Fibroblast of lung (primary cell): ENCODE results near the gene DPP7. TPM values are rescaled to one million over a fixed set of nuclear protein-coding genes. Genes with fewer than 3 reads are reported as not detected.

Experiments
- DNase-seq, 2 donors: peaks; one replicate each; pipeline versions ENCODE4 v3.0.0 to v3.0.0-alpha.2; 2010; ENCODE audit warnings: low read depth in 2 of 2
- H2AFZ ChIP-seq: 2 replicates; pipeline ENCODE4 v1.5.1; 2012; ENCODE audit warnings: low read length, control low read depth, inconsistent platforms
- H3K27ac ChIP-seq: 2 replicates; pipeline ENCODE4 v1.5.1; 2011; ENCODE audit warnings: low read length, control low read depth; ENCODE audit not compliant: insufficient read depth
- H3K27me3 ChIP-seq: 2 replicates; pipeline ENCODE4 v1.5.1; 2011; ENCODE audit warnings: mild to moderate bottlenecking, low read length; ENCODE audit not compliant: control insufficient read depth, insufficient read depth
- H3K36me3 ChIP-seq: 2 replicates; pipeline ENCODE4 v1.5.1; 2011; ENCODE audit warnings: low read length; ENCODE audit not compliant: control insufficient read depth, insufficient read depth
- H3K4me1 ChIP-seq: 2 replicates; pipeline ENCODE4 v1.5.1; 2011; ENCODE audit warnings: low read length; ENCODE audit not compliant: control insufficient read depth, insufficient read depth; ENCODE audit errors: extremely low read depth
- H3K4me2 ChIP-seq: 2 replicates; pipeline ENCODE4 v1.5.1; 2011; ENCODE audit warnings: low read length, control low read depth; ENCODE audit not compliant: insufficient read depth; ENCODE audit errors: extremely low read depth
- H3K4me3 ChIP-seq, 4 experiments: fragments of 200-600 bp in 1 of 4; sonication (generic) in 1 of 4; replicated peaks in 1 of 4; 2 replicates each; pipeline ENCODE4 v1.5.1; 2011 to 2016; ENCODE audit warnings: low read length in 4 of 4, low read depth in 3 of 4, mild to moderate bottlenecking in 3 of 4, control low read depth in 2 of 4, inconsistent platforms in 1 of 4, mixed read lengths in 1 of 4; ENCODE audit not compliant: insufficient read depth in 1 of 4; ENCODE audit errors: control extremely low read depth in 1 of 4
- H3K79me2 ChIP-seq: 2 replicates; pipeline ENCODE4 v1.5.1; 2012; ENCODE audit warnings: mild to moderate bottlenecking, low read length, inconsistent platforms; ENCODE audit not compliant: control insufficient read depth, insufficient read depth
- H3K9ac ChIP-seq: 2 replicates; pipeline ENCODE4 v1.5.1; 2011; ENCODE audit warnings: mild to moderate bottlenecking, low read length, control low read depth; ENCODE audit not compliant: insufficient read depth
- H3K9me3 ChIP-seq: 2 replicates; pipeline ENCODE4 v1.5.1; 2012; ENCODE audit warnings: low read depth, low read length; ENCODE audit not compliant: control insufficient read depth, insufficient read depth
- H4K20me1 ChIP-seq: 2 replicates; pipeline ENCODE4 v1.5.1; 2011; ENCODE audit warnings: low read length; ENCODE audit not compliant: control insufficient read depth, insufficient read depth; ENCODE audit errors: extremely low read depth
- EZH2 ChIP-seq: IDR thresholded peaks from 2 replicates; pipeline ENCODE4 v1.5.1; 2012; ENCODE audit warnings: low read length, control low read depth, mild to moderate bottlenecking; ENCODE audit errors: missing control alignments
- polyA plus RNA-seq, 2 donors: library from polyadenylated mRNA; depleted of rRNA in 1 of 2; stranded (reverse) in 1 of 2; unstranded in 1 of 2; fragments of >200 nt; gene quantifications; 2 replicates each; pipeline ENCODE4 v1.2.1, GENCODE V29; 2011 to 2012; ENCODE audit warnings: missing spikeins in 1 of 2
- total RNA-seq: library from RNA; depleted of rRNA; stranded (reverse); fragments of >200 nt; gene quantifications from 2 replicates; pipeline ENCODE4 v1.2.1, GENCODE V29; 2014
- TF ChIP-seq, protein P1 (sequence below), 2 donors: IDR thresholded peaks in 1 of 2; conservative IDR thresholded peaks in 1 of 2; 1 replicate in 1 of 2; 2 replicates in 1 of 2; pipeline ENCODE4 v1.5.1; 2011 to 2012; ENCODE audit warnings: low read length in 2 of 2, control low read depth in 1 of 2, inconsistent platforms in 1 of 2, low read depth in 1 of 2, mild to moderate bottlenecking in 1 of 2

DPP7 gene
- total and polyA plus RNA-seq, 2 donors (not counting 1 experiment from before 2014, with no cell fraction given): 28.6 to 126 TPM

DNA sequence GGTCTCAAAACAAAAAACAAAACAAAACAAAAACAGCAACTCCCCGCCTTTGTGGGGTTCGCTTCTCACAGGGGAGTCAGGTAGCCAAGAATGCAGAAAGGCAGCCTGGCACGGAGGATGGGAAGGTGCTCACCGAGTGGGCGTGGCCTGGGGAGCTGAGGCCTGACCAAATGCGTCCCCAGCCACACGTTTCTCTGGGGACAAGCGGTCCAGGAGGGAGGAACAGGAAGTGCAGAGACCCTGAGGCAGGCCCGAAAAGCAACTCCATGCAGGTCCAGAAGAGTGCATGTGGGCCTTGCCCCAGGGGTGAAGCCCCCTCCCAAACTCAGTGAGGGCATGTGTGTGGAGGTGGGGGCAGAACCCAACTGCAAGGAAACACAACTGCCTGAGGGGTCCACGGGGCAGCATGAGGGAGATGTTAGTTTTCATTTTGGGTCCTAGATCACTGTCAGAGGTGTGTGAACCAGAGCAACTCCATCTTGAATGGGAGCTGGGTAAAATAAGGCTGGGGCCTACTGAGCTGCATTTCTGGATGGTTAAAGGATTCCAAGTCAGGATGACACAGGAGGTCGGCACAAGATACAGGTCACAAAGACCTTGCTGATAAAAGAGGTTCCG, 39.8 kb downstream of the DPP7 start:
- H3K4me1 ChIP-seq: peaks cover 13% of the 10 kb centered on the region
- H3K27me3 ChIP-seq: no peaks in the 10 kb centered on the region
- TF ChIP-seq, protein P1, sequence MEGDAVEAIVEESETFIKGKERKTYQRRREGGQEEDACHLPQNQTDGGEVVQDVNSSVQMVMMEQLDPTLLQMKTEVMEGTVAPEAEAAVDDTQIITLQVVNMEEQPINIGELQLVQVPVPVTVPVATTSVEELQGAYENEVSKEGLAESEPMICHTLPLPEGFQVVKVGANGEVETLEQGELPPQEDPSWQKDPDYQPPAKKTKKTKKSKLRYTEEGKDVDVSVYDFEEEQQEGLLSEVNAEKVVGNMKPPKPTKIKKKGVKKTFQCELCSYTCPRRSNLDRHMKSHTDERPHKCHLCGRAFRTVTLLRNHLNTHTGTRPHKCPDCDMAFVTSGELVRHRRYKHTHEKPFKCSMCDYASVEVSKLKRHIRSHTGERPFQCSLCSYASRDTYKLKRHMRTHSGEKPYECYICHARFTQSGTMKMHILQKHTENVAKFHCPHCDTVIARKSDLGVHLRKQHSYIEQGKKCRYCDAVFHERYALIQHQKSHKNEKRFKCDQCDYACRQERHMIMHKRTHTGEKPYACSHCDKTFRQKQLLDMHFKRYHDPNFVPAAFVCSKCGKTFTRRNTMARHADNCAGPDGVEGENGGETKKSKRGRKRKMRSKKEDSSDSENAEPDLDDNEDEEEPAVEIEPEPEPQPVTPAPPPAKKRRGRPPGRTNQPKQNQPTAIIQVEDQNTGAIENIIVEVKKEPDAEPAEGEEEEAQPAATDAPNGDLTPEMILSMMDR (conservative IDR thresholded peaks at IDR 0.05 in 1 of 2, IDR thresholded peaks at IDR 0.05 in 1 of 2; ENCODE audit: low read depth in 1 of 2, low read length in 2 of 2): no peak
- TF ChIP-seq EZH2: no peak
- no peak overlapping the region for H3K27ac ChIP-seq
- H3K9me3 ChIP-seq: no peaks in the 10 kb centered on the region
- no peak overlapping the region for H3K4me3 ChIP-seq
- H3K9ac ChIP-seq: no peak overlapping the region
- no peak overlapping the region for H3K4me2 ChIP-seq
- peaks cover 18% of the 10 kb centered on the region for H3K79me2 ChIP-seq
- H3K36me3 ChIP-seq: peaks cover 14% of the 10 kb centered on the region
- no peaks in the 10 kb centered on the region for H4K20me1 ChIP-seq
- no peak overlapping the region for H2AFZ ChIP-seq
- DNase-seq: no peak

DNA sequence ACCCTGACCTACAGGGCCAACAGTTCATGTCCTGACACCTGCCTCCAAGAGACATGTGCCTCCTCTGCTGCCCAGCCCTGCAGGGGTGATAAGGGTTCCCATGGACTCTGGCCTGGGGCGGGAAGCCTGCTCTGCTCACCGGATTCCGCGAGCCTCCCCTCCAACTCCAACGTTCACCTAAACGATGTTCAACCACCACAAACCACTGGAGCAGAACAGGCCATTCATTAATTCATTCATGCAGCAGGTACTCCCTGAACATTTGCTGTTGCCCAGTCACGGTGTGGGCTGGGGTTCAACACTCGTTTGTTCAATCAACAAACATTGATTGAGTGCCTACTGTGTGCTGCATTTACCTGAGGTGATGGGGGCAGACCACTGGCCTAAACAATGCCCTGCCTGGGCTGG, 40.5 kb downstream of the DPP7 start:
- Histone ChIP-seq H3K4me1 (peaks cover 18% of the 10 kb centered on the region), H3K79me2 (peaks cover 11% of the 10 kb centered on the region), H3K27me3 (no peaks in the 10 kb centered on the region), H3K27ac (no peak overlapping the region), H2AFZ (no peak overlapping the region), H4K20me1 (no peaks in the 10 kb centered on the region), H3K4me2 (no peak overlapping the region), H3K9ac (no peak overlapping the region), H3K36me3 (peaks cover 7% of the 10 kb centered on the region), H3K4me3 (no peak overlapping the region), H3K9me3 (no peaks in the 10 kb centered on the region)
- no peak for DNase-seq
- no peak for TF ChIP-seq EZH2
- TF ChIP-seq, protein P1 (conservative IDR thresholded peaks at IDR 0.05 in 1 of 2, IDR thresholded peaks at IDR 0.05 in 1 of 2; ENCODE audit: low read depth in 1 of 2, low read length in 2 of 2): no peak

DNA sequence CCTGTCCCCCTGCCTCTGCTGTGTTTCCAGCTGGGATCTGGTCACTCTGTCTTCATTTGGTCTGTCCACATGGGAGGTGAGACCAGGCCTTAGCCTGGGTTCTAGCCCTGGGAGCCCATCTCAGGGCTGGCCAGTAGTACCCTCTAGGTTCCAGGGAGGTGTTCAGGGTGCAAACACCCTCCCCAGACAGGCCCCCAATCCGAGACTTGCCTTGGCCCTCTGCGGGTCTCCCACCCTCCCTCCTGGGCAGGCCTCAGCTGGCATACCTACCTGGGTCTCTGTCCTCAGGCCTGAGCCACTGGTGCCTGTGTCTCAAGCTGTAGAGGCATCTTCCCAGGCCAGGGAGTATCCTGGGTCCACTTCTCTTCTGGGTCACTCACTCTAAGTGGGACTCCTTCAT, 43.3 kb downstream of the DPP7 start:
- no peaks in the 10 kb centered on the region for H3K36me3 ChIP-seq
- no peak for DNase-seq
- TF ChIP-seq, protein P1 (conservative IDR thresholded peaks at IDR 0.05 in 1 of 2, IDR thresholded peaks at IDR 0.05 in 1 of 2; ENCODE audit: low read depth in 1 of 2, low read length in 2 of 2): no peak
- no peak for TF ChIP-seq EZH2
- no peak overlapping the region for H2AFZ ChIP-seq
- no peak overlapping the region for H3K27ac ChIP-seq
- no peaks in the 10 kb centered on the region for H3K79me2 ChIP-seq
- no peaks in the 10 kb centered on the region for H3K27me3 ChIP-seq
- H3K9me3 ChIP-seq: no peaks in the 10 kb centered on the region
- H3K4me1 ChIP-seq: peaks cover 10% of the 10 kb centered on the region
- no peak overlapping the region for H3K9ac ChIP-seq
- H3K4me2 ChIP-seq: peak overlapping the region; percentile 82
- no peak overlapping the region for H3K4me3 ChIP-seq
- H4K20me1 ChIP-seq: no peaks in the 10 kb centered on the region
